HG02759 (cell line): Measurements from ENCODE around the gene CCT7.
"Not testable (repeated sequence)": the region's sequence is repeated elsewhere in the genome, so short reads cannot be mapped to it uniquely, and the experiment has no call there.

Source experiments
- ATAC-seq: cut with Tn5 transposase; IDR thresholded peaks from one replicate; pipeline ENCODE4 v1.9.1; 2021; ENCODE audit warnings: mild to moderate bottlenecking, moderate library complexity; ENCODE audit not compliant: unreplicated experiment

CCT7 gene

DNA sequence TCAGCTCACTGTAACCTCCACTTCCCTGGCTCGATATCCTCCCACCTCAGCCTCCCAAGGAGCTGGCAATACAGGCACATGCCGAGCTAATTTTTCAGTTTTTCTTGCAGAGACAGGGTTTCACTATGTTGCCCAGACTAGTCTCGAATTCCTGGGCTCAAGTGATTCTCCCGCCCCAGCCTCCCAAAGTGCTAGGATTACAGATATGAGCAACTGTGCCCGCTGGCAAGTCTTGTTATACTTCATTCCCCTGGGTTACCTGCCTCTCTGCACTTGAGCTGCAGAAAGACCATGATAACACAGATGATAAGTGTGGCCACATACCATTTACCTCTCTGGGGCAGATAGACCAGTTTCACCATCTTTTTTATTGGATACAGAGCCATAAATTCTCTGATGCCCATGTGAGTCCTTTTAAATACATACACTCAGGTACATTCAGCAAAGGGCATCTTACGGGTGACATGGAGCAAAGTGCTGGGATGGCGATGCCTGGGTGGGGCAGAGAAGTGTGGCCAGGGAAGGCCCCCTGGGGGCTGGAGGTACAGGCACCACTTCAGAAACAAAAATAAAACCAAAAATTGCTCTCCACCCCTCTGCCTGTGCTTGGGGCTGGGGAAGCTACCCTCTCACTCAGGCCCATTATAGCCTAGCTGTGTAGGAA, 20.4 kb downstream of the CCT7 start:
- ATAC-seq, result no peak

DNA sequence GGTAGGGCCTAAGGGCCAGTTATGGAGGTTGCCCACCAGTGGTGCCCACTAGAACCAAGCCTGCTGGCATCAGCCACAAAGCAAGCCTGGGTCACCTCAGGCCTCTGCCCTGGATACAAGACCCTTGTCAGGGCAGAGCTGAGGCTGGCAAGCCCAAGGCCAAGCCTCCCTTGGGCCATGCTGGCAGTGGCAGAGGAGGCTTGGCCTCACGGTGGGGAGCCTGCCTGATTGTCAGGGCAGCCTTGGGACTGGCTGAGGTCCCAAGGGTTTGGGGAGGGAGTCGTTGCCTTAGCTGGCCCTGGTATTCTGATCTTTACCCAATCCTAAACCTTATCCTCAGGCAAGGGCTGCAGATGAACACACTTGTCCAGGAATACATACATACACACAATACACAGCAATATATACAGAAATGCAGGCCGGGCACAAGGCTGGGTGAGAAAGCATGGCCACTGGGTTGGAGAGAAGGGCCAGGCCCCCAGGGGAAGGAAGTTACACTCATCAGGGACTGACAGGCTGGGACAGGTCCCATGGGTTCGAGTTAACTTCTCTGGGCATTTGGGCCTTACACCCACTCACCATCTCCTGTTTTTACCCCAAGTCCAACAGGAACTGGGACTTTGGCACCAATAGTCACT, 21.0 kb downstream of the CCT7 start:
- ATAC-seq, result no peak

DNA sequence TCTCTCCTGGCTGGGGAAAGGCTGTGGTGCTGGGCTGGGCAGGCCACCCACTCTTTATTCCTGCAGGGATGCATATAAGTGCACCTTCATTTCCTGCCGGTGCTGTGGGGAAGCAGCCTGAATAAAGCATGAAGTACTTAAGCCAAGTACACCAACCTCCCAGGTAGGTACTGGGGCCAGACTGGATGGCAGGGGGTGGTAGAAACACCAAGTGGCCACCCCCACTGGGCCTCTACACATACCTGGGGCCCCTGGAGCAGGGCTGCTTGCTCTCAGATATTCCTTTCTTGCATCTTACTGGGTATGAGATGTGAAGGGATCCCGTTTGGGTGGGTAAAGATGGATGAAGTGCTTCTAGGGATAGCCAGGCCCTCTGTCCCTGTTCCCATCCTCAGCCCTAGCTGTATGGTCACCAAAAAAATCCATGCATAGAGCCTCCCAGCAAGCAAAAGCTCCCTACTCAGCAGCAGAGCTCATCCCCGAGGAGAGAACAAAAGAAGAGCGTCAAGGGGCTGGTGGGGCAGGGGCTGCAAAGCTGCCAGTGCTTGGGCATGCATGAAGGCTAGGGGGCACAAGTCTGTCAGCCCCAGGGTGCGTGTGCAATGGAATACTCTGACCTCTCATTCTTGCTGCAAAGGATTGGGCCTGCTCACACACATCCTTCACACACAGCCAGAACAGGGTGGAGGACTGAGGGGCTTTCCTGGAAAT, 22.0 kb downstream of the CCT7 start:
- no peak for ATAC-seq

DNA sequence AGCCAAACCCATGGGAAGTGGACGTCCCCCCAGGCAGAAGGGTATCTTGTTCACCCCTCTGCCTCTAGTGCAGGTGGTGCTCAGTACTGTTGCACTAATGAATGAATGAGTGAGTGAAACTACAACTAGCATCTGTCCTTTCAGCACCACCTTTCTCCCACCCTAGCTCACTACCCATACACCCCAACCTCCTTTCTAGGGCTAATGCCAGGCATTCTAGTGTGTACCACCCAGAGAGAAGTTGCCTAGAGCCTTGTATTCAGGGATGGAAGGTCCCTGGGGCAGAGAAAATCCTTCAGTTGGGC, 22.5 kb downstream of the CCT7 start:
- ATAC-seq, result no peak

DNA sequence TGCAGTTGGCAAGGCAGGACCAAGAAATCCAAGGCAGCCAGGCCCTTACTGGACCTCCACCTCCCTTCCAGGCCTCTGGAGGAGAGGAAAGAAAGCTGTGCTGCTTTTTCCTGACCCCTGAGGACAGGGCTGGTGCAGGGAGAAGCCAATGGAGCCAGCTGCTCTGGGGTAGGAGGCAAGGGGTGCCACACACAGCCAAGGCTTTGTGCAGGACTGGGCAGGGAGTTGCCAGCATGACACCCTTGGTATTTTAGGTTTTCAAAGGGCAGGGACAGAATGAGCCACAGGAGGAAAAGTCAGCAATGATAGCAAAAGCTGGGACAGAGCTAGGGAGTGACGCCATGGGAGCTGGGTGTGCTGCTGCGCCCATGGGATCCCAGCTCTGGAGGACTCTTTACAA, 22.9 kb downstream of the CCT7 start:
- no peak for ATAC-seq

DNA sequence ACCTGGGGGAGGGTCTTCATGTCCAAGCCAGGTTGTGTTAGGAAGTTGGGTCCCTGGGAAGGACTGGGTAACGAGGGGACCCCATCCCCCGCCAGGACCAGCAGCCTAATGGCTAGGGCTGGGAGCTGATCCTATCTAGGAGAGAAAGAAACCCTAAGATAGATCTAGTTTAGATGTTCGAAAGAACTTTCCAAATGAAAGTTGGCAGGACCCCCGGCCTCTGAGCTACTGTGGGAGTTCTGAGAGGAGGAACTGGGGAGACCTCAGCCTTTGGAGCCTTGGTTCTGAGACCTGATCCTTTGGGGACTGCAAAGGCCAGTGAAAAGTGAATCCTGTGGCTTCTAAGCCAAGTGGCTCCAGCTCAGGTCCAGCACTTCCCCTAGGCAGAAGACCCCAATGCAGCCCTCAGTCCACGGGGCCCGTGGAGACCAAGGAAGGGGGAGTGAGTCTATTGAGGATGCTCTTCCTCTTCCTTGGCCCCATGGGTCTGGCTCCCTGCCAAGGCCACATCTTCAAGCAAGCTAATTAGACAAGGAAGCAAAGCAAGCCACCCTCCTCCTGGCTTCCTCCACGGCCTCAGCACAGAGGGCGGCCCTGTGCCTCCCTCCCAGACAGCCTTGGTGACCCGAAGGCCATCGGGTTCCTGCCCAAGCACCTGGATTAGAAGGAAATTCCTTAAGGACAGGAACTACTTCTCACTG, 23.5 kb downstream of the CCT7 start:
- ATAC-seq, result no peak

DNA sequence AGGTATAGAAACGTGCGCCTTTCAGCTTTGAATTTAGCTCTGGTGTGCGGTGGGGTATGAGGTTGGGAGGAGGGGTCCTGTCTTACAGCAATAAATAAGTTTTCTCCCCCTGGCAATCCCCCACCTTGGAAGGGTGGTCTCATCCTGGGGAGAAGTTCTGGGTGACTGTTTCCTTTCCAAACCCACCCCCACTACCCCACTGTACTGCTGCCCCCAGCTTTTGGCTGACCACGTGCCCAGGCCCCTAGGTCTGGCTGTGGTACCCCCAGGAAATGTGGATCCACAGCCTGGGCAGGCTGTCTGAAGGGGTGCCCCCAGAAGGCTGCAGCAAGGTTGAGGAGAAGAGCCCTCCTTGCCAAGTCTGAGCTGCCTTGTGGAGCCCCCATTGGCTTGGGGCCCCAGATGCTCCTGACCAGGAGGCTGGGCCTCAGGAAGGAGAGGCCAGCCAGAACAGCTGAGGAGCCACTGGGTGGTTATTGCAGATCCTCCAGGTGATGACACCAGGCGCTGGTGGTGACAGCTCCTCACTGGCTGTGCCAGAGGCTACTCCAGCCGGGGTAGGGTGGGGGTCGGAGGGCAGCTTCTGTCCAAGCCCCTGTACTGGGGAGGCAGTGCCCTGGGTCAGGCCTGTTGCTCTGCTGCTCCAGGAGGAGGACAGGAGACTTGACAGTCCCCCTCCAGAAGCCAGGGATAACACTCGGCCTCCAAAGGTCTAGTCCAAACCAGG, 24.2 kb downstream of the CCT7 start:
- ATAC-seq, result no peak

DNA sequence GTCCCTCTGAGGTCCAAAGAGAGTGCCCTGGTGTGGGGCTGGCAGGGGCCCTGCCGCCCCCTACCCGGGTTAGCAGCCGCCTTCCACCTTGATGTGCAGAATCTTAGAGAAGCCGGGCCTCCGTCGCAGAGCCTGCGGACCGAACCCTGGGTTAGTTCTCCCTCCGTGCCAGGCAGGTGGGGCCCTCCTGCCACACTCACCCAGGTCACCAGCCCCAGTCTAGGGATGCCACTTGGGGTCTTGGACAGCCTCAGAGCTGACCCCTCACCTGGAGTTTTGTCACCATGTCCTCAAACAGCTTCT, 24.8 kb downstream of the CCT7 start:
- no peak for ATAC-seq

DNA sequence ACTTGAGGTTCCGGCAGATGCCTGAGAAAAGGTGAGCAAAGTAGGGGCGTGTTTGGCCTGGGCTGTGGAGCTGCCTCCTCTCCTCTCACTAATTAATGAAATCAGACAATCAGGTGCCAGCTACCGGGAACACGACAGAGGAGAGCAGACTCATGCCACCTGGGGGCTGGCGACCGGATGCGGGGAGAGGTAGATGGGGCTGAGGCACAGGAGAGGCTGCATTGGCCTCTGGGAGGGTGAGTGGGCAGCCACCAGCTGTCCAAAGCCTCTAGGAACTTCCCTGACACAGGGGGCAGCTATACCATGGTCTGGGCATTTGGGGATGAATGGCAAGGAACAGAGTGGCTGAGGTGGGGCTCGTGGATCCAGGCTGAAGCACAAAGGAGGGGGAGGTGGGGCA, 25.2 kb downstream of the CCT7 start:
- ATAC-seq, result no peak

DNA sequence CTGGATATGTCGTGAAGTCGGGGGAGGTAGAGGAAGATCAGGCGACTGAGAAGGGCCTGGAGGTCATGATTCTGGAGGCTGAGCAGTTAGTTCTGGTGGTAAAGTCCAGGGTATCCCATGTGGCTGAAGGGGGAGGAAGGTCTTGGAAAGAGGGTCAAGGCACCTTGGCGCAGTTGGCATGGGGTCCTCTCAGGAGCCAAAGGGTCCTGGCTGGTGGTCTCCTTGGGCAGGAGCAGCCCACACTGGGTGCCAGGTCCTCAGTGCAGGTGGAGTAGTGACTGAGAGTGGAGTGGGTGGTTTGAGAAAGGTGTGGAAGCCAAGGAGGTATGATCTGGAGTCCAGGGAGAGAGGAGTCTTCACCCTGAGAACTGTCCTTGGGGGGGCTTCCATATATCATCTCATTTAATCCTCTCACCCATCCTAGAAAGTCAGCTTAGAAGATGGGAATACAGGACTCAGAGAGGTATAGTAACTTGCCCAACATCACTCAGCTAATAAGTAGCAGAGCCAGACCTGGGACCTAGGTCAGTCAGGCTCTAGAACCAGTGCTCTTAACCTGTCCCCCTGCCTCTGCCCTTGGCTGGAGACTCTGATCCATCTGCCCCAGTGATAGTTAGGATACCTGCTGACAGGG, 25.7 kb downstream of the CCT7 start:
- no peak for ATAC-seq

DNA sequence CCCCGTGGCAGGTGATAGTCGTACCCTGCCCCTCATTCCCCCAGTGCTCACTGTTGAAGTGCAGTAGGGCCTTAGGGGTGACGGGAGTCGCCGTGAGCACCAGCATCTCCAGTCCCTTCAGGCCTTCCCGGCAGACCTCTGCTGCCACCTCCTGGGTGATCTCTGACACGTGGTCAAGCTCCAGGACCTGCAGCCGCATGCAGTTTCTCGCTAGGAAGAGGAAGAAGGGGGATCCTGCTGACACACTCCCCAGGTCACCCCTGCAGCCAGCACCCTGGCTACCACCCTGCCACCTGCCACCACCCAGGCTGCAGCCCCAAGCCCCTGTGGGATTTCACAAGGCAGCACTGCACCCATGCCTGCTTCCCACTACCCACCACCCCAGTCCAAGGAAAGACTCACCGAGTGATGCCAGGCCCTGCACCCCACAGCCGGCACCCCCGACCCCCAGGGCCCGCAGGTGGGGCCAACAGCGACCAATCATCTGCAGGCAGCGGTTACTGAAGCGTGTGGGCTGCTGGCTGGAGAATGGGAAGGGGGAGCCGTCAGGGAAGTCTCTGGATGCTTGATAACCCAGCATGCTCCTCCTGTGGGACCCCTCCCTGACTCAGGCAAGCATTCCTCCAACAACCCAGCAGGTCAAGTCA, 26.4 kb downstream of the CCT7 start:
- no peak for ATAC-seq

DNA sequence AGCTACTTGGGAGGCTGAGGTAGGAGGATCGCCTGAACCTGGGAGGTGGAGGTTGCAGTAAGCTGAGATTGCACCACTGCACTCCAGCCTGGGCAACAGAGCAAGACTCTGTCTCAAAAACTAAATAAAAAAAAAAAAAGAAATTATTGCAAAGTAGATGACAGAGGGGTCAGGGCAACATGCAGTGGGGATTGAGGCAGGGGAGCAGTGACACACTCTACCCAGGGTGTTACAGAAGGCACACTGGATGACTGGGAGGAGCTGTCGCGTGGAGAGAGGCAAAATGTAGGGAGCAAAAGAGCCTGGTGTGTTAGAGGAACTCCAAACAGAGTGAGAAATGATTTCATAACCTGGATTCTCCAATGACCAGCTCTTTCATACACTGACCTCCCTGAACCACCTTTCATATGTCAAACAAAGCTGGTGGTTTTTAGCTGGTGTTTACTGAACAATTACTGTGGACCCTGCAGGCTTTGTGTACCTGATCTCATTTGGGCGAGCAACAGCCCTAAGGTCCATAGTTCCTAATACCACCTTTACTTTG, 28.1 kb downstream of the CCT7 start:
- no peak for ATAC-seq

DNA sequence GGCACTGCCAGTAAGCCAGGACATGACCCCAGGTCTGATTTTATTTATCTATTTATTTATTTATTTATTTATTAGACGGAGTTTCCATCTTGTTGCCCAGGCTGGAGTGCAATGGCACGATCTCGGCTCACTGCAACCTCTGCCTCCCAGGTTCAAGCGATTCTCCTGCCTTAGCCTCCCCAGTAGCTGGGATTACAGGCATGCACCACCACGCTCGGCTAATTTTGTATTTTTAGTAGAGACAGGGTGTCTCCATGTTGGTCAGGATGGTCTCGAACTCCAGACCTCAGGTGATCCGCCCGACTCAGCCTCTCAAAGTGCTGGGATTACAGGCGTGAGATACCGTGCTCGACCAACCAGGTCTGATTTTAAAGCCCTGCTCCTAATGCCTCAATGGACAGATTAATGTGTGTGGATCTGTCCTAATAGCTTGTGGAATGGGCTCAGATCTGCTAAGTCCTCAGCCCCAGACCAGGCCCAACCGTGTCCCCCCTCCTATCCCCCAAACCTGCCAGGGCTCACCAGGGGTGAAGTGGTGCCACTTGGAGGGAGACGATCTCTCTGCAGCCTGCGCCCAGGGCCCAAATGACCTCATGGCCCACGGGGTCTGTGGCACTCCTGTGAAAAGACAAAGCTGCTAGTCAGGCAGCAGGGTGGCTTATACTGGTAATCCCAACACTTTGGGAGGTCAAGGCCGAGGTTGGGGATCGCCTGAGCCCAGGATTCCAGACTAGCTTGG, 28.8 kb downstream of the CCT7 start:
- not testable (repeated sequence) for ATAC-seq

DNA sequence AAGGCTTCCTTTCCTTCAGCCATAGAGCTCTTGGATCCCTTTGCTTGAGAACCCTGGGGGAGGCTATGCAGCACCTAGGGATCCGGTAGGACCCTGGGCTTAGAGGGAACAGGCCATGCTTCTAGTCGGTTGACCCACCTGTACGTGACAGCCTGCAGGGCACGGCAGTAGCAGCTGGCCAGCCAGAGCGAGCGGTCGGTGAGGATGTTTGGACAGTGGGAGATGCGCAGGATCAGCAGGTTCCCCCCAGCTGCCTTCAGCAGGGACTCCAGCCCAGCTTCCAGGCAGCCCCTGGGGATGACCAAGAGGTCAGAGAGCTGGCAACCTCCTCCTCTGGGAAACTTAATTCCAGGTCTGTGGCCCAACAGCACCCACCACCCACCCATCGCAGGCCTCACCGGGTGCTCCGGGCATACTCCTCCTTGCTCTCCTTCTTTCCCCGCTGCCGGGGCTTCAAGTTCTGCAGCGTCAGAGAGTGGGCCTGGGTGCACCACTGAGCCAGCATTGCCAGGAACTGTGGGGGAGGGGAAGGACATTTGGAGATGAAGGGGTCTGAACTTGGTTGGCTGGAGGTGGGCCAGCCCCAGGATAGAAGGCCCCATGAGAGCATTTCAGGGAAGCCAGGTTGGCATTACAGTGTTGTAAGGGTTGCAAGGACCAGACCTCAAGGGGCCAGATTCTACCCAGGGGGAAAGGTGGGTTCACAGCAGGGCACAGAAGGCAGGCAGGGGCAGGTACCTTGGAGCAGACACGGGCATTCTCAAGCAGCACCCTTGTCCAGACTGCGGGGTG, 29.6 kb downstream of the CCT7 start:
- ATAC-seq, result no peak

DNA sequence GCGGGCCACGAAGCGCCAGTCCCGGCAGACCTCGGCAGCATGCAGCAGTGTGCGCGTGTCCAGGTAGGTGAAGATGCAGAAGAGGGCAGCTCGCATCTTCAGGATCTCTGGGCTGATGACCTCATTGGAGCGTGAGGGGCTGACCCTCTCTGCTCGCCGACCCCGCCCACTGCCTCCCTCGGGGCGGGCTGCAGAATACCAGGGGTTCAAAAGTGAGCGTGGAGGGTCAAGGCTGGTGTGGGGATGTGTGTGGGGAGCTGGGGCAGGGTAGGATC, 30.2 kb downstream of the CCT7 start:
- no peak for ATAC-seq

DNA sequence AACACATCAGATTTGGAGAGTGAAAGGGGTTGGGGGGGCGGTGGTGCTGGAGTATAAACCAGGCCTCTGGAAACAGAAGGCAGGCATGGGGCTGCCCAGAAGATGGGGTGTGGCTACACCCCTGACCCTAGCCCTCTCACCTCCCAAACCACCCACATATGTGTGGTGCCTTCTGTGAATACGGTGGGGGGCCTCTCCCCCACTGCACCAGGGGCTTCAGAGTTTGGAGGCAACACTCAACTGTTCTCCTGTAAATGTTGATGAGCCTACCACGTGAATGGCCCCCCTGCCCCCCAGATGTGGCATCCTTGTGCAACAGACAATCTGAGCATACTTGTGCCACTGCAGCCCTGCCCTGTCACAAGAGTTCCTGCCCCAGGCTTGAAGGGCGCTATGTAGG, 30.7 kb downstream of the CCT7 start:
- no peak for ATAC-seq

DNA sequence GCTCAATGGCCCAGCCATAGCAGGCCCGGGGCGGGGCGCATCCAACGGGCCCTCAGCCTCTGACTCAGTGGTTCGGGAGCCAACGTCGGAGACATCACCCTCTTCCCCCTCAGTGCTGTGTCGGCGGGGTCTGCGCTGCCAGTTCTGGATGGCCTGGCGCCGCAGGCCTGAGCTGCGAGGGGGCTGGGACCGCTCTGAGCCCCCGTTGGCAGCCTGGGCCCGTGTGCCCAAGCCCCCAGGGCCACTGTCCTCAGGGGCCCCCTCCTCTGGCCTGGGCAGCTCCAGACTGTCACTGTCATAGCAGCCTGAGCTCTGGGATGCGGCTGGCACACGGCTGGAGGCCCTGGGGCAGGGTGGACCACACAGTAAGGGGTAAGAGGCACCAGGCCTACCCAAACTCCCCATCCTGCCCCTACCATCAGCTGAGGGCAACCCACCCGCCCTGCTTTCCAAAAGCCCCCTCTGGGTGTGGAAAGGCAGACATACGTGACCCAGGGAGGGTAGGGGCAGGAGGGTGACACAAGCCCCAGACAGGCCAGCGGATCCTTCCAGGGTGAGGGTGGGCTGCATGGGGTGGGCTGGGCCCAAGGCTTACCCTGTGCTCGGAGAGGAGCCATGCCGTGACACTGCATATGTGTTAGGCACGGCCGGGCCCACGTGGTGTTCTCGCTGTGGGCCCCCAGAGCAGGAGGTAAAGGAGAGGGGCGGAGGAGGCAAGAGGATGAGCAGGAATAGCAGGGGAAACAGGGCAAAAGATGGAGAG, 31.4 kb downstream of the CCT7 start:
- no peak for ATAC-seq
